ENCODE data around the gene AHNAK2. TPM values are rescaled to one million over a fixed set of nuclear protein-coding genes. Genes with fewer than 3 reads are reported as not detected.

The AHNAK2 gene
- total RNA-seq, 2 donors from 2014 or later = 3.6 to 5.2 TPM

GRCh38 chr14:104966261-104966865, 11.8 kb downstream of the AHNAK2 start:
- no peaks in the 10 kb centered on the region for H3K27me3 ChIP-seq
- H3K4me1 ChIP-seq = peaks cover 18% of the 10 kb centered on the region
- no peak overlapping the region for H3K4me3 ChIP-seq
- ATAC-seq (no peak), DNase-seq (no peak)
- H3K36me3 ChIP-seq (replicated peaks in 1 of 2; ENCODE audit: insufficient read depth in 1 of 2, low read depth in 2 of 2) = no peaks in the 10 kb centered on the region
- TF ChIP-seq, protein P1, sequence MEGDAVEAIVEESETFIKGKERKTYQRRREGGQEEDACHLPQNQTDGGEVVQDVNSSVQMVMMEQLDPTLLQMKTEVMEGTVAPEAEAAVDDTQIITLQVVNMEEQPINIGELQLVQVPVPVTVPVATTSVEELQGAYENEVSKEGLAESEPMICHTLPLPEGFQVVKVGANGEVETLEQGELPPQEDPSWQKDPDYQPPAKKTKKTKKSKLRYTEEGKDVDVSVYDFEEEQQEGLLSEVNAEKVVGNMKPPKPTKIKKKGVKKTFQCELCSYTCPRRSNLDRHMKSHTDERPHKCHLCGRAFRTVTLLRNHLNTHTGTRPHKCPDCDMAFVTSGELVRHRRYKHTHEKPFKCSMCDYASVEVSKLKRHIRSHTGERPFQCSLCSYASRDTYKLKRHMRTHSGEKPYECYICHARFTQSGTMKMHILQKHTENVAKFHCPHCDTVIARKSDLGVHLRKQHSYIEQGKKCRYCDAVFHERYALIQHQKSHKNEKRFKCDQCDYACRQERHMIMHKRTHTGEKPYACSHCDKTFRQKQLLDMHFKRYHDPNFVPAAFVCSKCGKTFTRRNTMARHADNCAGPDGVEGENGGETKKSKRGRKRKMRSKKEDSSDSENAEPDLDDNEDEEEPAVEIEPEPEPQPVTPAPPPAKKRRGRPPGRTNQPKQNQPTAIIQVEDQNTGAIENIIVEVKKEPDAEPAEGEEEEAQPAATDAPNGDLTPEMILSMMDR (IDR thresholded peaks at IDR 0.05) = no peak
- no peak for TF ChIP-seq POLR2A (IDR thresholded peaks at IDR 0.05)
- H3K9me3 ChIP-seq = no peaks in the 10 kb centered on the region
- WGBS, 2 donors = 69 to 71% methylated on average over 8 to 9 of the region's 9 CpGs
- H3K27ac ChIP-seq = no peak overlapping the region
- intact Hi-C loops (cut with DNase I) = no loop called here

- no peaks in the 10 kb centered on the region for H3K27me3 ChIP-seq
- TF ChIP-seq, protein P1 (IDR thresholded peaks at IDR 0.05) = no peak
- TF ChIP-seq POLR2A (IDR thresholded peaks at IDR 0.05) = no peak
- peaks cover 18% of the 10 kb centered on the region for H3K4me1 ChIP-seq
- H3K9me3 ChIP-seq = no peaks in the 10 kb centered on the region
- no peak overlapping the region for H3K4me3 ChIP-seq
- intact Hi-C loops (cut with DNase I) = no loop called here
- H3K36me3 ChIP-seq (replicated peaks in 1 of 2; ENCODE audit: insufficient read depth in 1 of 2, low read depth in 2 of 2) = no peaks in the 10 kb centered on the region
- ATAC-seq (no peak), DNase-seq (no peak)
- WGBS, 2 donors = 68 to 76% methylated on average over 10 to 13 of the region's 13 CpGs
- H3K27ac ChIP-seq = no peak overlapping the region
Observed at GRCh38 chr14:104965561-104966231, 12.5 kb downstream of the AHNAK2 start.

- Histone ChIP-seq H3K27ac (no peak overlapping the region), H3K4me1 (peaks cover 18% of the 10 kb centered on the region), H3K4me3 (no peak overlapping the region), H3K27me3 (no peaks in the 10 kb centered on the region), H3K36me3 (replicated peaks in 1 of 2; ENCODE audit: insufficient read depth in 1 of 2, low read depth in 2 of 2) (no peaks in the 10 kb centered on the region), H3K9me3 (no peaks in the 10 kb centered on the region)
- 83 to 86% methylated on average over 7 of the region's 7 CpGs for WGBS, 2 donors
- DNase-seq = no peak
- TF ChIP-seq, protein P1 (IDR thresholded peaks at IDR 0.05) = no peak
- TF ChIP-seq POLR2A (IDR thresholded peaks at IDR 0.05) = no peak
- ATAC-seq = no peak
- intact Hi-C loops (cut with DNase I) = no loop called here
Observed at GRCh38 chr14:104964546-104964945, 13.6 kb downstream of the AHNAK2 start.

DNA sequence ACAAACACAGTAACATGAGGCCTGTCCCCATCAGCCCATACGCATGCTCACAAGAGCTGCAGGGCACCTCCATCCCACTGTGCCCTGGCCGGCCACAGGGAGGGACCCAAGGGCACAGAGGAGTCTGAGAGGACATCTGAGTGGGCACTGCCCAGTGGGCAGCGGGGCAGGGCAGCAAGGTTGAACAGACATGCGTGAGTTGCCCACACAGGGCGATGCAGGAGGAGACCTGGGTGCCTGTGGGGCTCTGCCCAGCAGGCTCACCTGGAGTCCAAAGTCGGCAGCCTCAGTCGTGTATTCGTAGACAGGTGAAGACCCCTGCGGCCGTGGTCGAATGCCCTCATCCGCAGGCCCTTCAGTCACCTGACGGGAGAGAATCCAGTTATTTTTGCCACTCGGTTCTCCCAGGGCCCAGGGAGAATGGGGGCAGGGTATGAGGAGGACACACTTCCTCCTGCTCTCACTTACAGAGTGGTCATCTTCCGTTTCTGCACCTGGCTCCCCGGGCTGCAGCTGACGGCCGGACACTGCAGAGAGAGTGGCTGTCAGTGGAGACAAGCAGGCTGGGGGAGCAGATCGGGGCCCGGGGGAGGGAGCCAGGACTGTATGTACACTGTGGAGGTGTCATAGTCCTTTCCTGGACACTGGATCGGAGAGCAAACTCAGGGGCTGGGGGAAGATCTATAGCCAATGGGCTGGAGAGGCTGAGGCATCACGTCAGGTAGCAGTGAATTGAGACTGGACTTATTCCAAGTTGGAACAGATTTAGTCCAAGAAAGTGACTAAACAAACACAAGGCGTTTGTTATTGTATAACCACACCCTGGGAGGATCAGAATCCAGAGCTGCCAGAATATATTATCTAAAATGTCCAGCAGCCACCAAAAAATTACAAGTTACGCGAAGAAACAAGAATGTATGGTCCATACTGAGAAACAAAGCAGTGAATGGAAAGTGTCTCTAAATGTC, 20.7 kb downstream of the AHNAK2 start:
- DNase-seq (no peak), ATAC-seq (no peak)
- 32 to 54% methylated on average over 13 to 23 of the region's 25 CpGs for WGBS, 2 donors
- Histone ChIP-seq H3K9me3 (no peaks in the 10 kb centered on the region), H3K36me3 (replicated peaks in 1 of 2; ENCODE audit: insufficient read depth in 1 of 2, low read depth in 2 of 2) (no peaks in the 10 kb centered on the region), H3K4me1 (peaks cover 6% of the 10 kb centered on the region), H3K4me3 (no peak overlapping the region), H3K27me3 (no peaks in the 10 kb centered on the region), H3K27ac (no peak overlapping the region)
- no peak for TF ChIP-seq POLR2A (IDR thresholded peaks at IDR 0.05)
- TF ChIP-seq, protein P1 (IDR thresholded peaks at IDR 0.05) = no peak
- intact Hi-C loops (cut with DNase I) = no loop called here

Data from body of pancreas (tissue), 4 donors.